ENCODE data around the gene CCL18. TPM values are rescaled to one million over a fixed set of nuclear protein-coding genes. Genes with fewer than 3 reads are reported as not detected.

Gene CCL18
- total RNA-seq, 1 donor from 2014 or later: 146 TPM

GRCh38 chr17:36059406-36059805 is 4.7 kb upstream of the CCL18 start:
- H3K27me3 ChIP-seq (ENCODE audit: low read depth): no peaks in the 10 kb centered on the region
- DNase-seq (no peak), ATAC-seq (peak in 1 of 2 donors; percentile 26)
- no peaks in the 10 kb centered on the region for H3K36me3 ChIP-seq
- H3K4me3 ChIP-seq: no peak overlapping the region
- TF ChIP-seq CTCF (IDR thresholded peaks at IDR 0.05): no peak
- H3K27ac ChIP-seq: no peak overlapping the region
- H3K9me3 ChIP-seq: no peaks in the 10 kb centered on the region
- H3K4me1 ChIP-seq: no peaks in the 10 kb centered on the region
- intact Hi-C loops (cut with DNase I): no loop called here

GRCh38 chr17:36060816-36061215 is 3.3 kb upstream of the CCL18 start:
- ATAC-seq (no peak), DNase-seq (no peak)
- Histone ChIP-seq H3K27me3 (ENCODE audit: low read depth) (no peaks in the 10 kb centered on the region), H3K27ac (no peak overlapping the region), H3K9me3 (no peaks in the 10 kb centered on the region), H3K4me1 (no peaks in the 10 kb centered on the region), H3K4me3 (no peak overlapping the region), H3K36me3 (no peaks in the 10 kb centered on the region)
- intact Hi-C loops (cut with DNase I): no loop called here
- TF ChIP-seq CTCF (IDR thresholded peaks at IDR 0.05): no peak

GRCh38 chr17:36066365-36066985 is 2.4 kb downstream of the CCL18 start:
- Histone ChIP-seq H3K4me1 (no peaks in the 10 kb centered on the region), H3K27me3 (ENCODE audit: low read depth) (no peaks in the 10 kb centered on the region), H3K36me3 (no peaks in the 10 kb centered on the region), H3K9me3 (no peaks in the 10 kb centered on the region), H3K27ac (peak overlapping the region; percentile 1), H3K4me3 (no peak overlapping the region)
- intact Hi-C loops (cut with DNase I): no loop called here
- TF ChIP-seq CTCF (IDR thresholded peaks at IDR 0.05): no peak
- ATAC-seq (peak; percentile 79), DNase-seq (no peak)

- intact Hi-C loops (cut with DNase I): no loop called here
- no peaks in the 10 kb centered on the region for H3K9me3 ChIP-seq
- H3K27ac ChIP-seq: no peak overlapping the region
- no peak for TF ChIP-seq CTCF (IDR thresholded peaks at IDR 0.05)
- DNase-seq: no peak
- no peak for ATAC-seq
- no peaks in the 10 kb centered on the region for H3K4me1 ChIP-seq
- H3K4me3 ChIP-seq: no peak overlapping the region
- no peaks in the 10 kb centered on the region for H3K36me3 ChIP-seq
- no peaks in the 10 kb centered on the region for H3K27me3 ChIP-seq (ENCODE audit: low read depth)
These were observed 4.5 kb downstream of the CCL18 start for GRCh38 chr17:36068524-36068923.

GRCh38 chr17:36069136-36069535 is 5.1 kb downstream of the CCL18 start:
- no peaks in the 10 kb centered on the region for H3K36me3 ChIP-seq
- intact Hi-C loops (cut with DNase I): no loop called here

More at GRCh38 chr17:36069136-36069535, 5.1 kb downstream of the CCL18 start:
- Histone ChIP-seq H3K27me3 (ENCODE audit: low read depth) (no peaks in the 10 kb centered on the region), H3K9me3 (no peaks in the 10 kb centered on the region), H3K4me3 (no peak overlapping the region), H3K27ac (no peak overlapping the region), H3K4me1 (no peaks in the 10 kb centered on the region)
- ATAC-seq (no peak), DNase-seq (no peak)
- TF ChIP-seq CTCF (IDR thresholded peaks at IDR 0.05): no peak

Data from lower lobe of right lung (tissue), 2 donors.